Measurements from ENCODE around the gene GDF2.

GRCh38 chr10:47366731-47367460 lies 44.6 kb downstream of the GDF2 start:
- TF ChIP-seq CTCF (IDR thresholded peaks at IDR 0.05) (no peak), POLR2AphosphoS5 (IDR thresholded peaks at IDR 0.05; ENCODE audit: insufficient read depth in 1 of 2, low read depth in 1 of 2) (no peak), POLR2A (IDR thresholded peaks at IDR 0.05) (no peak)

All from vagina (tissue), 2 donors.